HCT116 (cell line): ENCODE data around the gene FSTL4. TPM values are rescaled to one million over a fixed set of nuclear protein-coding genes. Genes with fewer than 3 reads are reported as not detected.

Source experiments
- ATAC-seq: fragments of 200-7000 bp; cut with Tn5 transposase; 2 replicates; pipeline ENCODE4 v1.9.1; 2020; ENCODE audit warnings: mild to moderate bottlenecking, moderate library complexity
- BruUV-seq: library from RNA; stranded (reverse); fragments of 400-500 nt; replicated peaks from 2 replicates; lab custom pipeline; 2021; lab: Mats Ljungman, UMichigan
- CTCF ChIA-PET: fragments of 300-600 bp; sonication (Branson Sonifier 250); formaldehyde crosslinking; loops from one replicate; lab custom pipeline; 2021; ENCODE audit warnings: antibody characterized with exemption; lab: Charles Lee
- POLR2A ChIA-PET: fragments of 300-600, 350-600 bp; sonication (Branson Sonifier 250); formaldehyde crosslinking; loops from one replicate; lab custom pipeline; 2021; ENCODE audit warnings: antibody characterized with exemption; lab: Charles Lee
- RAD21 ChIA-PET, 2 experiments: fragments of 300-600 bp; sonication (Branson Sonifier 250); formaldehyde crosslinking; loops; one replicate each; lab custom pipeline; 2023; ENCODE audit warnings: low total read pairs in 2 of 2; ENCODE audit not compliant: uncharacterized antibody in 2 of 2, unreplicated experiment in 2 of 2, low non-redundant PET in 1 of 2; lab: Charles Lee
- DNase-seq: peaks from one replicate; pipeline ENCODE4 v3.0.0-alpha.2; 2010; ENCODE audit warnings: low read depth, low spot score
- H2AFZ ChIP-seq: fragments of 200-600 bp; shearing (Covaris generic), sonication (generic); 2 replicates; pipeline ENCODE4 v1.6.1; 2017; ENCODE audit warnings: low read depth, mixed run types, mixed read lengths, antibody characterized with exemption, low read length; ENCODE audit not compliant: poor library complexity, severe bottlenecking
- H3K27ac ChIP-seq: 2 replicates; pipeline ENCODE4 v1.5.1; 2012; ENCODE audit warnings: low read depth, low read length
- H3K27me3 ChIP-seq: fragments of 200-600 bp; sonication (generic); 2 replicates; pipeline ENCODE4 v1.6.1; 2016; ENCODE audit warnings: mixed run types, low read length, mixed read lengths; ENCODE audit not compliant: insufficient read depth
- H3K36me3 ChIP-seq, 2 experiments: fragments of 200-500 bp in 1 of 2; fragments of 200-600 bp in 1 of 2; sonication (Bioruptor generic) in 1 of 2; sonication (generic) in 1 of 2; 2 replicates each; pipeline versions ENCODE4 v1.5.1 to v1.6.1; 2014 to 2016; ENCODE audit warnings: low read length in 2 of 2, inconsistent platforms in 1 of 2, mixed read lengths in 1 of 2, mixed run types in 1 of 2; ENCODE audit not compliant: insufficient read depth in 2 of 2, control insufficient read depth in 1 of 2
- H3K4me1 ChIP-seq, 2 experiments: fragments of 200-600 bp in 1 of 2; sonication (generic) in 1 of 2; 2 replicates each; pipeline versions ENCODE4 v1.5.1 to v1.6.1; 2012 to 2017; ENCODE audit warnings: low read length in 2 of 2, inconsistent platforms in 1 of 2, mild to moderate bottlenecking in 1 of 2, mixed read lengths in 1 of 2, mixed run types in 1 of 2, moderate library complexity in 1 of 2; ENCODE audit not compliant: insufficient read depth in 2 of 2, control insufficient read depth in 1 of 2
- H3K4me2 ChIP-seq: fragments of 200-600 bp; sonication (generic); 2 replicates; pipeline ENCODE4 v1.6.1; 2017; ENCODE audit warnings: mixed run types, low read length, mixed read lengths
- H3K4me3 ChIP-seq, 2 experiments: fragments of 200-600 bp in 1 of 2; sonication (generic) in 1 of 2; replicated peaks in 1 of 2; 2 replicates each; pipeline ENCODE4 v1.5.1; 2011 to 2016; ENCODE audit warnings: low read length in 2 of 2, control low read depth in 1 of 2, low read depth in 1 of 2, mild to moderate bottlenecking in 1 of 2, mixed read lengths in 1 of 2, mixed run types in 1 of 2
- H3K79me2 ChIP-seq: fragments of 200-600 bp; sonication (generic); 2 replicates; pipeline ENCODE4 v1.6.1; 2017; ENCODE audit warnings: mild to moderate bottlenecking, mixed run types, low read length, moderate library complexity, mixed read lengths; ENCODE audit not compliant: insufficient read depth
- H3K9ac ChIP-seq: fragments of 200-600 bp; sonication (generic); 2 replicates; pipeline ENCODE4 v1.6.1; 2016; ENCODE audit warnings: low read length, mixed read lengths
- H3K9me2 ChIP-seq: fragments of 200-600 bp; sonication (generic), shearing (Covaris generic); 2 replicates; pipeline ENCODE4 v1.6.1; 2017; ENCODE audit warnings: mixed run types, mild to moderate bottlenecking, moderate library complexity; ENCODE audit not compliant: insufficient read depth
- H3K9me3 ChIP-seq, 2 experiments: fragments of 200-500 bp in 1 of 2; fragments of 200-600 bp in 1 of 2; sonication (Bioruptor generic) in 1 of 2; sonication (generic) in 1 of 2; 2 replicates each; pipeline ENCODE4 v1.6.1; 2014 to 2017; ENCODE audit warnings: low read length in 2 of 2, mixed read lengths in 2 of 2, inconsistent platforms in 1 of 2, low read depth in 1 of 2, mild to moderate bottlenecking in 1 of 2, mixed run types in 1 of 2, moderate library complexity in 1 of 2; ENCODE audit not compliant: control insufficient read depth in 1 of 2, insufficient read depth in 1 of 2
- H4K20me1 ChIP-seq: fragments of 200-600 bp; sonication (generic), shearing (Covaris generic); 2 replicates; pipeline ENCODE4 v1.6.1; 2017; ENCODE audit warnings: mixed run types, mild to moderate bottlenecking, moderate library complexity; ENCODE audit not compliant: insufficient read depth
- CEBPB ChIP-seq: IDR thresholded peaks from 2 replicates; pipeline ENCODE4 v1.6.1; 2012; ENCODE audit warnings: low read depth
- EGR1 ChIP-seq: IDR thresholded peaks from 2 replicates; pipeline ENCODE4 v1.6.1; 2012; ENCODE audit warnings: low read depth
- ELF1 ChIP-seq: IDR thresholded peaks from 2 replicates; pipeline ENCODE4 v1.6.1; 2012; ENCODE audit warnings: low read depth, borderline replicate concordance
- EZH2phosphoT487 ChIP-seq: fragments of 200-600 bp; IDR thresholded peaks from 2 replicates; pipeline ENCODE4 v1.6.1; 2018; ENCODE audit warnings: antibody characterized with exemption, borderline replicate concordance
- JUND ChIP-seq: IDR thresholded peaks from 2 replicates; pipeline ENCODE4 v1.6.1; 2012
- POLR2AphosphoS5 ChIP-seq: IDR thresholded peaks from 2 replicates; pipeline ENCODE4 v1.6.1; 2011; ENCODE audit warnings: mild to moderate bottlenecking, low read depth, low read length, moderate library complexity
- SIN3A ChIP-seq: IDR thresholded peaks from 2 replicates; pipeline ENCODE4 v1.6.1; 2012; ENCODE audit warnings: low read depth
- TCF7L2 ChIP-seq: IDR thresholded peaks from 2 replicates; pipeline ENCODE4 v1.7.0; 2011; ENCODE audit warnings: borderline replicate concordance, inconsistent platforms; ENCODE audit not compliant: insufficient read depth, insufficient read length; ENCODE audit errors: extremely low read depth
- intact Hi-C: fragments of 100-400 bp; cut with micrococcal nuclease; formaldehyde crosslinking; loops from 2 replicates; pipeline ENCODE4 v1.10.0; 2022
- total RNA-seq: library from RNA; stranded (reverse); gene quantifications from one replicate; pipeline ENCODE4 v1.2.1, GENCODE V29; 2021; ENCODE audit not compliant: unreplicated experiment
- TF ChIP-seq, protein P1 (sequence below): IDR thresholded peaks from 2 replicates; pipeline ENCODE4 v1.6.1; 2012
- TF ChIP-seq, protein P2 (sequence below), 3 experiments: fragments of 200-600 bp in 1 of 3; sonication (generic) in 1 of 3; IDR thresholded peaks in 2 of 3; conservative IDR thresholded peaks in 1 of 3; 2 replicates each; pipeline ENCODE4 v1.5.1; 2012 to 2017; ENCODE audit warnings: low read depth in 2 of 3, low read length in 2 of 3, antibody characterized with exemption in 1 of 3, borderline replicate concordance in 1 of 3, control low read depth in 1 of 3, mild to moderate bottlenecking in 1 of 3, mixed read lengths in 1 of 3, mixed run types in 1 of 3, moderate library complexity in 1 of 3; ENCODE audit not compliant: insufficient read depth in 1 of 3
- TF ChIP-seq, protein P3 (sequence below): IDR thresholded peaks from 2 replicates; pipeline ENCODE4 v1.6.1; 2011; ENCODE audit warnings: mild to moderate bottlenecking, low read length, moderate library complexity; ENCODE audit not compliant: insufficient replicate concordance; ENCODE audit errors: extremely low read depth
- TF ChIP-seq, protein P4 (sequence below): IDR thresholded peaks from 2 replicates; pipeline ENCODE4 v1.6.1; 2012

FSTL4 gene
- total RNA-seq, 1 experiment from 2014 or later, result 0.37 TPM

DNA sequence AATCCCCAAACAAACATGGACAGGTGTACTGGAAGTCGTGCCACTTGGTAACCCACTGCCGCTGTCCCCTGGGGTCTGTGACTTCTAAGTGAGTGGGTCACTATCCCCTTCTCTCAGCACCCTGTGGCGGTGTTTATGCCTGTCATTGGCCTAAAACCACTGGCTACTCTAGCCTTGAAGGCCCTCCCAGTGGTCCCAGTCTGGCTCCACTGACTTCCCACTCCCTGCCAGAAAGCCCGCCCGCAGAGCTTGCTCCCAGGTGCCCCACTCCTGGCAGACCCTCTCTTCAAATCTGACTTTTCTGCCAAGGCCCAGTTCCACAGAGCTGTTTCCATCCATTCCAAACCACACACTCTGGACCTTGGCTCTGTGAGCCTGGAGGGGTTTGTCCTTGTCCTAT, 286.0 kb downstream of the FSTL4 start:
- Histone ChIP-seq H3K9me3 (no peaks in the 10 kb centered on the region), H3K4me1 (no peaks in the 10 kb centered on the region), H3K27me3 (no peaks in the 10 kb centered on the region), H3K36me3 (no peaks in the 10 kb centered on the region), H3K9me2 (no peaks in the 10 kb centered on the region), H3K4me3 (no peak overlapping the region), H2AFZ (no peak overlapping the region), H3K4me2 (no peak overlapping the region), H3K9ac (no peak overlapping the region), H3K79me2 (no peaks in the 10 kb centered on the region), H4K20me1 (no peaks in the 10 kb centered on the region), H3K27ac (no peak overlapping the region)
- no TSS peak for BruUV-seq
- ChIA-PET RAD21 (no interaction called here), POLR2A (no interaction called here), CTCF (interaction anchor here (1.0 kb wide), 1 partner anchor 11 kb away, joined by 6 read pairs; no protein-coding TSS in a partner anchor)
- ATAC-seq (no peak), DNase-seq (no peak)
- TF ChIP-seq EGR1, result no peak
- TF ChIP-seq, protein P1, sequence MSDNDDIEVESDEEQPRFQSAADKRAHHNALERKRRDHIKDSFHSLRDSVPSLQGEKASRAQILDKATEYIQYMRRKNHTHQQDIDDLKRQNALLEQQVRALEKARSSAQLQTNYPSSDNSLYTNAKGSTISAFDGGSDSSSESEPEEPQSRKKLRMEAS, result no peak
- intact Hi-C loops, result no loop called here

DNA sequence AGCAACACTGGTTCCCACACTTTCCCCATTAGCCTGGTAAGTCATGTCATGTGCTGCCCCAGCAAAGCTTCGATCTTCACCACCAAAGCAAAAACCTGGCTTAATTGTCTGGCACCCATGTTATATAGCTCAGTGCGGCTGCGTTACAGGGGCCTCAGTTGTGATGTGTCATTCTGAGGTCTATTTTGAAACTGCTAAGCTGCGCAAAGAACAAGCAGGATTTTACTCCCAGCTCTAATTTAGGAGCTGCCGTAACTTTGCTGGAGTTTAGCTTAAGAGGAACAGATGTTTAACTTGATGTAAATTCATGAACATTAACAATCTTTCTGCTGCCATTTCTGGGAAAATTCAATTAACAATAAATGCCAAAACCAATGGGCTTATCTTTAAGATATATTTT, 286.5 kb downstream of the FSTL4 start:
- no peaks in the 10 kb centered on the region for H3K4me1 ChIP-seq
- H3K27ac ChIP-seq, result no peak overlapping the region
- no peaks in the 10 kb centered on the region for H3K36me3 ChIP-seq
- H3K9ac ChIP-seq, result no peak overlapping the region
- no peaks in the 10 kb centered on the region for H3K79me2 ChIP-seq
- no TSS peak for BruUV-seq
- H4K20me1 ChIP-seq, result no peaks in the 10 kb centered on the region
- H3K27me3 ChIP-seq, result no peaks in the 10 kb centered on the region
- ATAC-seq, result no peak
- H3K4me3 ChIP-seq, result no peak overlapping the region
- CTCF ChIA-PET, result interaction anchor here (1.0 kb wide), 1 partner anchor 10 kb away, joined by 6 read pairs; no protein-coding TSS in a partner anchor
- RAD21 ChIA-PET, result no interaction called here
- intact Hi-C loops, result no loop called here
- no peaks in the 10 kb centered on the region for H3K9me2 ChIP-seq
- DNase-seq, result no peak
- no peaks in the 10 kb centered on the region for H3K9me3 ChIP-seq
- no peak overlapping the region for H2AFZ ChIP-seq
- H3K4me2 ChIP-seq, result no peak overlapping the region
- POLR2A ChIA-PET, result no interaction called here
- no peak for TF ChIP-seq EZH2phosphoT487
- no peak for TF ChIP-seq TCF7L2
- no peak for TF ChIP-seq CEBPB
- TF ChIP-seq, protein P1, result no peak
- TF ChIP-seq JUND, result no peak
- TF ChIP-seq, protein P2, sequence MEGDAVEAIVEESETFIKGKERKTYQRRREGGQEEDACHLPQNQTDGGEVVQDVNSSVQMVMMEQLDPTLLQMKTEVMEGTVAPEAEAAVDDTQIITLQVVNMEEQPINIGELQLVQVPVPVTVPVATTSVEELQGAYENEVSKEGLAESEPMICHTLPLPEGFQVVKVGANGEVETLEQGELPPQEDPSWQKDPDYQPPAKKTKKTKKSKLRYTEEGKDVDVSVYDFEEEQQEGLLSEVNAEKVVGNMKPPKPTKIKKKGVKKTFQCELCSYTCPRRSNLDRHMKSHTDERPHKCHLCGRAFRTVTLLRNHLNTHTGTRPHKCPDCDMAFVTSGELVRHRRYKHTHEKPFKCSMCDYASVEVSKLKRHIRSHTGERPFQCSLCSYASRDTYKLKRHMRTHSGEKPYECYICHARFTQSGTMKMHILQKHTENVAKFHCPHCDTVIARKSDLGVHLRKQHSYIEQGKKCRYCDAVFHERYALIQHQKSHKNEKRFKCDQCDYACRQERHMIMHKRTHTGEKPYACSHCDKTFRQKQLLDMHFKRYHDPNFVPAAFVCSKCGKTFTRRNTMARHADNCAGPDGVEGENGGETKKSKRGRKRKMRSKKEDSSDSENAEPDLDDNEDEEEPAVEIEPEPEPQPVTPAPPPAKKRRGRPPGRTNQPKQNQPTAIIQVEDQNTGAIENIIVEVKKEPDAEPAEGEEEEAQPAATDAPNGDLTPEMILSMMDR (IDR thresholded peaks at IDR 0.05 in 2 of 3, conservative IDR thresholded peaks at IDR 0.05 in 1 of 3; ENCODE audit: borderline replicate concordance in 1 of 3, insufficient read depth in 1 of 3, low read depth in 2 of 3, low read length in 2 of 3), result no peak
- TF ChIP-seq, protein P3, sequence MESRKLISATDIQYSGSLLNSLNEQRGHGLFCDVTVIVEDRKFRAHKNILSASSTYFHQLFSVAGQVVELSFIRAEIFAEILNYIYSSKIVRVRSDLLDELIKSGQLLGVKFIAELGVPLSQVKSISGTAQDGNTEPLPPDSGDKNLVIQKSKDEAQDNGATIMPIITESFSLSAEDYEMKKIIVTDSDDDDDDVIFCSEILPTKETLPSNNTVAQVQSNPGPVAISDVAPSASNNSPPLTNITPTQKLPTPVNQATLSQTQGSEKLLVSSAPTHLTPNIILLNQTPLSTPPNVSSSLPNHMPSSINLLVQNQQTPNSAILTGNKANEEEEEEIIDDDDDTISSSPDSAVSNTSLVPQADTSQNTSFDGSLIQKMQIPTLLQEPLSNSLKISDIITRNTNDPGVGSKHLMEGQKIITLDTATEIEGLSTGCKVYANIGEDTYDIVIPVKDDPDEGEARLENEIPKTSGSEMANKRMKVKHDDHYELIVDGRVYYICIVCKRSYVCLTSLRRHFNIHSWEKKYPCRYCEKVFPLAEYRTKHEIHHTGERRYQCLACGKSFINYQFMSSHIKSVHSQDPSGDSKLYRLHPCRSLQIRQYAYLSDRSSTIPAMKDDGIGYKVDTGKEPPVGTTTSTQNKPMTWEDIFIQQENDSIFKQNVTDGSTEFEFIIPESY, result no peak
- TF ChIP-seq POLR2AphosphoS5, result no peak
- TF ChIP-seq, protein P4, sequence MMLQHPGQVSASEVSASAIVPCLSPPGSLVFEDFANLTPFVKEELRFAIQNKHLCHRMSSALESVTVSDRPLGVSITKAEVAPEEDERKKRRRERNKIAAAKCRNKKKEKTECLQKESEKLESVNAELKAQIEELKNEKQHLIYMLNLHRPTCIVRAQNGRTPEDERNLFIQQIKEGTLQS, result no peak
- no peak for TF ChIP-seq SIN3A
- TF ChIP-seq ELF1, result no peak
